ENCODE results near the gene PLPP6.

- TF ChIP-seq CTCF (IDR thresholded peaks at IDR 0.05) (no peak), POLR2A (IDR thresholded peaks at IDR 0.05) (no peak), EP300 (IDR thresholded peaks at IDR 0.05) (no peak), POLR2AphosphoS5 (IDR thresholded peaks at IDR 0.05) (no peak)
These were observed 28.1 kb downstream of the PLPP6 start for GRCh38 chr9:4690144-4690543.

Data from suprapubic skin (tissue), 4 donors.